Measurements from ENCODE around the gene TPSD1.
"Not testable (repeated sequence)": the region's sequence is repeated elsewhere in the genome, so short reads cannot be mapped to it uniquely, and the experiment has no call there.

The TPSD1 gene

GRCh38 chr16:1220841-1221627, 34.8 kb upstream of the TPSD1 start:
- no peak for DNase-seq (ENCODE audit: low spot score)

DNA sequence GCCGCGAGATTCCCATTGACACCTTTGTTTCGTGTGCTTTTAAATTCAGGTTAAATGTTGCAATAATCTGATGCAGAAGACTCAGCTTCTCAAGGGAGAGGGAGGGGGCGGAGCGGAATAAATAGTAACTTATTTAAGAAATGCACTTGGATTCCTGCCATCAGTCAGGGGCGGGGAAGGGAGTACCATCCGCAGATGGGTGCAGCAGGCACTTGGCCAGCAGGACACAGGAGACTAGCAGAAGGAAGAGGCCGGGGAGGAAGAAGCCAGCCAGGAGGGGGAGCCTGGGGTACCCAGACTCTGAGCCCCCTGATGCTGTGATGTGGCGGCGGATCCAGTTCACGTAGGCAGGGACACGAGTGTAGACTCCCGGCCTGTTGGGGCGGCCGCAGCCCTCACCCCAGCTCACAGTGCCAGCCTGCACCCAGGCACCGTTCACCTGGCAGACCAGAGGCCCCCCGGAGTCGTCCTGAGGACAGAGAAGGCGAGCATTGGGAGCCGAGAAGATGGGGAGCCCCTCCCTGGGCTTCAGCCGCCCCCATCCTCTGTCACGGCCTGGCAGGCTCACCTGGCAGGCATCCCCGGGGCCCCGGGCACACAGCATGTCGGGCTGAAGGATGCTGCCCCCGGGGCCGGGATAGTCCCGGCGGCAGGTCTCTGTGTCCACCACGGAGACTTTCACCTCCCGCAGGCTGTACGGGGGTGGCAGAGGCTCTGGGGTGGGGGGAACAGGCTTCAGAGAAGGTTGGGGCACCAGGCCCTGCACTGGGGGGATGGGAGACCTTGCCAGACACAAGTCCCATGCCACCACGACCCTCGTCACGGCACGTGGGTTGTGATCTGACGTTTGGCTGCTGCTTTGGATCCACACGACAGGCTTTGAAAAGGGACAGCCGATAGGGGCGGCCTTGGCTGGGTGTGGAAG, 34.0 kb upstream of the TPSD1 start:
- no peak for DNase-seq (ENCODE audit: low spot score)

GRCh38 chr16:1222553-1223354, 33.1 kb upstream of the TPSD1 start:
- DNase-seq (ENCODE audit: low spot score) = no peak

- DNase-seq (ENCODE audit: low spot score) = no peak
Measured at GRCh38 chr16:1223355-1224214, 32.3 kb upstream of the TPSD1 start.

DNA sequence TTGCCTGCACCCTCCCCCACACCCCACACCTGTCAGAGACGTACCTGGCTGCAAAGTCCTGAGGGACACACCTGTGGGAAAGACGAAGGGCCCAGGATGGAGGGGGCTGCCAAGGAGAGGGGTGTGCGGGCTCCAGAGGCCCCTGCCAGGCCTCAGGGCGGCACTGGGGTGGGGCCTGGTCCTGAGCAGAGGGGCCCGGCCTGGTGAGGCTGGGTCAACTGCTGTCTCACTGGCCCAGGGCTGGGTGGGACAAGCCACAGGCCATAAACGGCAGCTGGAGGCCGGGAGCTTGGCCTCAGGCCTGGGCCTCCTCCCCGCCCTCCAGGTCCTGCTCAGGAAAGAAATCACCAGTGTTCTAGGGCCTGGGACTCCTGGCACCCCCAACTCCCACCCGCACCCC, 31.3 kb upstream of the TPSD1 start:
- no peak for DNase-seq (ENCODE audit: low spot score)

DNA sequence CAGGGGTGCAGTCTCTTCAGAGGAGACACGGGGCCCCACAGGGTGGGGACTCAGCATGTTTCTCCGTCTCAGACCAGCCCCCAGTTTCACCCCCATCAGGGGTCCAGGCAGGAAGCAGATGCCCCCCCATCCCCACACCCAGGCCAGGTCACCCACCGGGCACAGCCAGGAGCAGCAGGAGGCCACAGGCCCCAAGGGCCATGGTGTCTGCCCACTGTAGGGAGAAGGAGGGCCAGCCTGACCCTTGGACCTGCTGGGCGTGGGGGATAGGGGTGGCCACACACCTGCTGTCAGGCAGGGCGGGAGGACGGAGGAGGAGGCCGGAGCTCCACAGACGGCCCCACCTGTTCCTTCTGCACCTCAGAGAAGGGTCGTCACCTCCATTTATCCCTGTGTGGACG, 30.8 kb upstream of the TPSD1 start, which contains the start of gene TPSG1:
Gene TPSG1, minus strand, starts transcription at position 218 of the 401 bp plus-strand sequence. Its CDS starts 16 bp downstream, at position 202.
- DNase-seq (ENCODE audit: low spot score) = no peak

GRCh38 chr16:1225728-1226311, 30.0 kb upstream of the TPSD1 start:
- not testable (repeated sequence) for DNase-seq (ENCODE audit: low spot score)

DNA sequence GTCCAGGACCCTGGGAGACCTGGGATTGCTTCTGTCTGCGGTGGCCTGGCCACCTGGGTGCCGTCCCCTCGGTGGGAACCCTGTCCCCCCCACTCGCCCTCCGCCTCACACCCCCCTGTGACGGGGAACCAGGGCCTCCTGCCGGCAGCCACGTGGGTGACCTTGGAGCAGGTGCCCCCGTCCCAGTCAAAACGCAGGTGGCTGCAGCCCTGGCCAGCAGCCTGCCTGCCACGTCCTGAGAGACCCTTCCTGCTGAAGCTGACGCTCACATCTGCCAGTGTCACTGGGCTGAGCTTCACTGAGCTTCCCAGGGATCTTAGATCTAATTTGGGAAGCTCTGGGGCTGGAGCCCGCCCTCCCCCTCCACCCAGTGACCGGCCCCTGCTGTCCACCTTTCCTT, 29.2 kb upstream of the TPSD1 start:
- not testable (repeated sequence) for DNase-seq (ENCODE audit: low spot score)

DNA sequence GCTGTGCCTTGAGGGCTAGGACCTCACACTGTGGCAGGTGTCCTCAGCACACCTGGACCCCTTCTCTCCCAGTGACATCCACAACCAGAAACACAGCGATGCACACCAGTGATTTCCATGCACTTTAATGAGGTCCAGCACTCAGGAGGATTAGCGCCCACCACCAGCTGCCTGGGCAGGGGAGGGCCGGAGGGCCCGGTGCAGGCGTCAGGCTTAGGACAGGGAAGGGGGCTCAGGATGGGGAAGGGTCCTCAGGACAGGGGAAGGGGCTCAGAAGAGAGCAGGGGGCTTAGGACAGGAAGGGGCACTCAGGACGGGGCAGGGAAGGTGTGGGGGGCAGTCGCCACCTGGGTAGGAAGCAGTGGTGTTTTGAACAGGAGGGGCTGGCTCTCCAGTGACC, 27.6 kb upstream of the TPSD1 start:
- DNase-seq (ENCODE audit: low spot score) = not testable (repeated sequence)

- DNase-seq (ENCODE audit: low spot score) = not testable (repeated sequence)
Measured at GRCh38 chr16:1229476-1229875, 26.4 kb upstream of the TPSD1 start.

DNA sequence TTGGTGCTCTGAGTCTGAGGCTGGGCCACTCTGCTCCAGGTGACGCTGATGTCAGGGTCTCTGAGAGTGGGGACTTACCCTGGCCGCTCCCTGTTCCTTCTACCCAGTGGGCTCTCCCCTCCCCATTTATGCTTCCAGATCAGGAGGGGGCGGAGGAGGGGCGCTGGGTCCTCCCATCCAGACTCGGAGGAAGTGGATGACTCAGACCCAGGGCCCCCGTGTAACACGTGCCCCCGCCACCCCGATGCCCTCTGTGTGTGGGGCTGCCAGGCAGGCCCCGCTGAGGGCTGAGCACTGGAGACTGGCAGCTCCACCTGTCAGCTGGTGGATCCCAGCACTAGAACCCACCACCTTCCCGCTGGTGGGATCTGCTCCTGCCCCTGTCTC, 25.8 kb upstream of the TPSD1 start, which contains the start of gene TPSB2:
Gene TPSB2, minus strand, starts transcription at position 101 of the 387 bp plus-strand sequence. CDS start 233 bp downstream, outside the sequence.
- DNase-seq (ENCODE audit: low spot score) = not testable (repeated sequence)

- DNase-seq (ENCODE audit: low spot score) = not testable (repeated sequence)
Measured at GRCh38 chr16:1230471-1231212, 25.2 kb upstream of the TPSD1 start.

GRCh38 chr16:1231301-1231700, 24.6 kb upstream of the TPSD1 start:
- DNase-seq (ENCODE audit: low spot score) = not testable (repeated sequence)

GRCh38 chr16:1232049-1232748, 23.7 kb upstream of the TPSD1 start:
- DNase-seq (ENCODE audit: low spot score) = not testable (repeated sequence)

DNA sequence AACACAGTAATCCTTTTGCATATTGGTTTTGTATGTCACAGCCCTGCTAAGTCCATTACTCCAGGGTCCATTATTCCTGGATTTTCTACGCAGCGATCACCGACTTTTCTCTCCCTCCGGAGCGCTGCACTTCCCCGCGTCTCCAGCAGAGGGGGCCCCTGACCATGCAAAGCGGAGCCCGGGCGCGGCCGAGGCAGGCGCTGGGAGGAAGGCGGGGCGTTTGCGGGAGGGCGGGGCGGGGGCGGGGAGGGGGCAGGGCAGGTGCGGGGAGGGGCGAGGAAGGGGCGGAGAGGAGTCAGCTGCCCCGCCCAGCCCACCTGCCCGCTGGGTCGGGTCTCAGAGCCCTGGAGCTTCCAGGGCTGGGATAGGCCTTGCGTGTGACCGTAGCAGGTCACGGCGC, 19.2 kb upstream of the TPSD1 start:
- DNase-seq (ENCODE audit: low spot score) = not testable (repeated sequence)

DNA sequence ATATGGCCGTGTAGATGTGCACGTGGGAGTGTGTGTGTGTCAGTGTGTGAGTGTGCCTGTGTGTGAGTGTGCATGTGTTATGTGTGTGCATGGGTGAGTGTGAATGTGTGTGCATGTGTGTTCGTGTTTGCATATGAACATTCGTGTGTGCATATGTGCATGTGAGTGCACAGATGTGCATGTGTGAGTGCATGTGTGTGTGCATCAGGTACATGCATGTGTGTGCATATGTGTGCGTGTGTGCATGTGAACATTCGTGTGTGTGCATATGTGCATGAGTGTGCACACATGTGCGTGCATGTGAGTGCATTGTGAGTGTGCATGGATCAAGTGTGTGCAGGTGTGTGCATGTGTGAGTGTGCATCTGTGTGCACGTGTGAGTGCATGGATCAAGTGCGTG, 17.9 kb upstream of the TPSD1 start:
- DNase-seq (ENCODE audit: low spot score) = no peak

GRCh38 chr16:1238909-1239308, 17.0 kb upstream of the TPSD1 start:
- not testable (repeated sequence) for DNase-seq (ENCODE audit: low spot score)

- not testable (repeated sequence) for DNase-seq (ENCODE audit: low spot score)
Measured at GRCh38 chr16:1239575-1239974, 16.3 kb upstream of the TPSD1 start.

DNA sequence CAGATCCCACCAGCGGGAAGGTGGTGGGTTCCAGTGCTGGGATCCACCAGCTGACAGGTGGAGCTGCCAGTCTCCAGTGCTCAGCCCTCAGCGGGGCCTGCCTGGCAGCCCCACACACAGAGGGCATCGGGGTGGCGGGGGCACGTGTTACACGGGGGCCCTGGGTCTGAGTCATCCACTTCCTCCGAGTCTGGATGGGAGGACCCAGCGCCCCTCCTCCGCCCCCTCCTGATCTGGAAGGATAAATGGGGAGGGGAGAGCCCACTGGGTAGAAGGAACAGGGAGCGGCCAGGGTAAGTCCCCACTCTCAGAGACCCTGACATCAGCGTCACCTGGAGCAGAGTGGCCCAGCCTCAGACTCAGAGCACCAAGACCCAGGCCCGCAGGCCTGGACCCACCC, 15.4 kb upstream of the TPSD1 start, which contains the start of gene TPSAB1:
Gene TPSAB1, plus strand, starts transcription at position 270 of the 400 bp plus-strand sequence. CDS start 234 bp downstream, outside the sequence.
- DNase-seq (ENCODE audit: low spot score) = not testable (repeated sequence)

Data from LoVo (cell line).